HG03432 (cell line): ENCODE data around the gene FAM72C.
A peak's percentile ranks its signal among the peaks of the same experiment; 100 is the strongest.
"Not testable (repeated sequence)": the region's sequence is repeated elsewhere in the genome, so short reads cannot be mapped to it uniquely, and the experiment has no call there.

ENCODE experiments used
- ATAC-seq: cut with Tn5 transposase; IDR thresholded peaks from one replicate; pipeline ENCODE4 v1.9.1; 2021; ENCODE audit warnings: mild to moderate bottlenecking, moderate library complexity; ENCODE audit not compliant: unreplicated experiment

The FAM72C gene

DNA sequence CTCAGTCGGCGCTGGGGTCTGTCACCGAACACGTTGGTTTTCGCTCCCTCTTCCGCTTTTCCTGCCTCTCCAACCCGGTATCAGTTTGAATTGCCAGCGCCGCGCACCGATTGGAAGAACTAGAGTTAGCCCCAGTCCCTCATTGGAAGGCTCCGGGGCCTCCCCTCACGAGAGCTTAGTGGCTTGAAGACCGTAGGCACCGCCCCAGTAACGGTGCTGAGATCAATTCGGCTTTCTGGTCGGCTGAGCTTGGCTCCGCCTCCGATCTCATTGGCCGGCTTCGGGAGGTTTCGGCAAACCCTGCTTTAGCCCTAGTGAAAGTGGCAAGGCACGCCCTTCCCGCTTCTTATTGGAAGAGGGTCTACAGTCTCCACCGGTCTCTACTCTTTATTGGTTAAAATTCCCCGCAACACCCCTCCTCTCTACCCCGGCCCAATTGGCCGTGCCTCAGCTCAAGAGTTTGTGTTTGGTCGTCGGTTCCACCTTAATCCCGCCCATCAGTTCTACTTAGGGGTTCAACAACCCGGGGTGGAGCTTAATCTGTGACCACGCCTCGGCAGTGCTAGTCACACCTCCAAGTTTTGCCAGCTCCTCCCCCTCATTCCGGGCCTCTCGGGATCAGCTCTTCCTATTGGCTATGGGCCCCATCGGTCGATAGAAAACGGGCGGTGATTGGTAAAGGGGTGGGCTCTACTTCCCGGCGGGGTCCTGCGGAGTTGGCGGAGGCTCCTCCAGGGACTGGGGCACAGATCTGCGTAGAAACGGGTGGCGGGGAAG, at the start of gene FAM72C:
FAM72C (minus strand) TSS at position 63 of the 777 bp plus-strand sequence. CDS start 845 bp downstream, outside the sequence.
- peak; percentile 85 for ATAC-seq

DNA sequence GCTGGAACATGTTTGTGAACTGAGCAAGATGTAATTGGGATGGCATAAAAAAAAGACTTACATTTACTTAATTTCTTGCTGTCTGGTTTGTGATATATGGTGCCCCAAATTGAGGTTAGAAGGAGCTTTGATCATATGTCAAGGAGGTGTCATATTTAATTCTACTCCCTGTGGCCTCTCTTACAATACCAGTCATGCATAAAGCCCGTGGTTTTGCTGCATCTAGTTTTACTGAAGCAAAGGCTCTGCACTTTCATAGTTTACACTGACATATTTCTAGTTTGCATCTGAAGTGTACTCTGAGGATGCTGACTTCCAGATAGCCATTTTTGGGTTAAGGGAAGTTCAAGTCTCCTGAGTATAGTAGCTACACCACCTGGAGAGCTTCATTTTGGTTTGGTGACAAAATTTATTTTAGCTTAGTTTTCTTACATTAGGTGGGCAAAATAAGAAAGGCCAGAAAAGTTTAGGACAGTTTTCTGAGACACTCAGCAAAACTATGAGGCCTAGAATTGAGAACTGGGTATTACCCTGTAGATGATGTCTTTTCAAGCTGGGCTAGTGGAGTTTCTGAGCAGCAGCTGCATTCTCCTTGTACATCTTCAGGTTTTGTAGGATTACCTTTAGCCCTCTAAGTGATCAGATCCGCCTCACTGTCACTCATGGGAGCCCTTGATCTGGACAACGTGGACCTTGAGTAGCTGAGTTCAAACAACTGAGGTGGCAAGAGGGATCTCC, 48.4 kb upstream of the FAM72C start:
- ATAC-seq: peak; percentile 85

DNA sequence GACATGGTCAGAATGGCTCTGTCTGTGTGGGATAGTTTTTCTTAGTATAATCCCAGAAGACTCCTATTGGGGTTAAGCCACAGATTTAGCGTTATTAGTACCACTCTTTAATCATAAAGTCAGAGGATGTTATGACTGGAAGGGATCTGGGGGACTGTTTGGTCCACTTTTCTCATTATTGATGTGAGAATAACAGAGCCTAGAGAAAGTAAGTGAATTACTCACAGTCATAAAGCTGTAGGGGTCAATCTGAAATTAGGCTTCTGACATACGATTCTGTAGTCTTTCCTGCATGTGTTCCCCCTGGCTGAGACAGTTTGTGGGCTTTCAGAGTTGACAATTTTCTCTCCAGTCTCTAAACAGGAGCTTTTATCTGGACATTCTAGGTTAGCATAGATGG, 47.3 kb upstream of the FAM72C start:
- not testable (repeated sequence) for ATAC-seq

DNA sequence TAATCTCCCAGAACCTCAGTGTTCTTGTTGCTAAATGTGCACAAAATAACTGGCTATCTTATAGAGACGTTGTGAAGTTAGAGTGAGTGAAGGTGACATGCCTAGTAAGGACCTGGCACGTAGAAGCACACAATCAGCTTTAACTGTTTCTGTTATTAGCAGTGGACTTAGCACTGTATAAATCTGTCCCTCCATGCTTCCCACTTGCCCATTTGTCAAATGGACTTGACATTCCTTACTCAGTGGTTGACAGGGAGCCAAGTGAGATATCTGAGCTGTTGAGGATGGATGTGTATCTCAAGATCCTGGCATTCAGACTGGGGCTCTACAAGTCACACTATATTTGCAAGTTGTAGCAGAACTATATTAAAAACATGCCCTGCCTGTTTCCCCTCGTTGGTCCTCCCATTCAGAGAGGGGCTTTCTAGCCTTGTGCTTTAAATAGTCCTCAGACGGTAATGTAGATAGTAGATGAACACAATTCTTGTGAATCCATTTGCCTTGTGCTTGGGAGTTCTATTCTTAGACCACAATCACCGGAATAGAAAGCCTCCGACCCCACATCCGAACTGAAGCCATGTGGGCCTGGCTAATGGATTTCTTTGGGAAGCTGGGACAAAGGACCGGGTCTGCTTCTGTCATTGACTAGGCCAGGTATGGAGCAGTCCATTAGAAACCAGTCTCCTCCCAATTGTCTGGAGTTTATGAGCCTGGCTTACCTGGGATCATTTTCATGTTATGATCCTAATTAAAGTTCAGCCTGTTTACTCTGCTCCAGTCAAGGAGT, 43.6 kb upstream of the FAM72C start:
- not testable (repeated sequence) for ATAC-seq

DNA sequence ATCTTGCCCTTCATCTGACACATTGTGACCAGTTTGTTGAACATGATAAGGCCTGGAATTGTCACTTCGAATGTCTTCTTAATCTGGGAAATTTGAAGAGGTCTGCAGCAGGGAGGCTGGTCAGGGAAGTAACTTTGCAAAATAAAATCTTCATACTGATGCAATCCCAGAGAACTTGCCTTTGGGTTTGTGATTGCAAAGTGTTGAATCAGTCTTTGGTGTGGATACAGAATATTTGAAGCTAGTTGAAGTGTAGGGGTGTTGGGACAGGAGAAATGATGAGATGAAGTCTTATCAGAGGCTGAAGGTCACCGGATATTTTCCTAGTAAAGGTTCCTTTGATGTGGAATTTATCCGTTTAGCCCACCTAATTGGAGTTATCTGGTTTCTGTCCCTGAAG, 42.7 kb upstream of the FAM72C start:
- not testable (repeated sequence) for ATAC-seq

DNA sequence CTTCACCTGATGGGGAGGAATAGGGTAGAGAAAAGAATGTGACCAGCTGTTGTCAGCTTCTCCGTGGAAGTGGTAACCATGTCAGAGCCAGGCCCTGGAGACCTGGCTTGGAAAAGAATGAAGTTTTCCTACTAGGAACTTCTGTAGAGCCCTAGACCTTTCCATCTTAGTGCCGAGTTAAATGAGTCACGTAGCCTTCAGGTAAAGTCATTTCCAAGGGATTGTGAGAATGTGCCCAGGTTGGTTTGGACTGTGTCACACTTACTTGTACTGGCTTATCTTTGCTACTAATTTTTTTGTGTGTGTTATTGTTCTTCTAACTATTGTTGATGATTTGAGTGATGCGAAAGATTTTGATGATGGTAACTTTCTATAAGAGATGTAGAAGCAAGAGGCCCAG, 42.3 kb upstream of the FAM72C start:
- ATAC-seq: not testable (repeated sequence)

DNA sequence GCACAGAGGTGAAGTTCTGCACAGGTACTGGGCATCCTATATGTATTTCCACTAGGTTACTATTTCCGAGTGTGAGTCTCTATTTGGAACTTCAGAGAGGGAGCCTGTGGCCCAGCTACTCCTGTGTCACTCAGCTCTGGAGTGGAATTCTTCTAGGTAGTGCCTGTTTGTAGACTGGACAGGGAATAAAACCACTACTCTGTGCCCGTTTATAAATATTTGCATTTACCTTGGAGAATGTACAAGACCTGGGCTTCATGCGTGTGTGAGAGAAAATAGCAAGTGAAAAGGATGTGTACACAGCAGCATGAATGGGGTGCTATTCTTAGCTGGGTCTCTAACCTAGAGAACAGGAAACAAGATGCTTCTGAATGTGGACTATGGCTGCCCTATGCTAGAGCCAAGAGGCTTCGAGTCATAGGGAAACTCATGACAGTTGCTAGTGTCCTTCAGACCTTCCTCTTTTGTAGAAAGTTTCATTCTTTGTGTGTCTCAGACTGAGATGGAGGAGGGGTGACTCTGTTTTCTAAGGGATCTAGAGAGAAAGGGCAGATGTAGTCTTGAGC, 40.5 kb upstream of the FAM72C start:
- ATAC-seq: peak; percentile 99

DNA sequence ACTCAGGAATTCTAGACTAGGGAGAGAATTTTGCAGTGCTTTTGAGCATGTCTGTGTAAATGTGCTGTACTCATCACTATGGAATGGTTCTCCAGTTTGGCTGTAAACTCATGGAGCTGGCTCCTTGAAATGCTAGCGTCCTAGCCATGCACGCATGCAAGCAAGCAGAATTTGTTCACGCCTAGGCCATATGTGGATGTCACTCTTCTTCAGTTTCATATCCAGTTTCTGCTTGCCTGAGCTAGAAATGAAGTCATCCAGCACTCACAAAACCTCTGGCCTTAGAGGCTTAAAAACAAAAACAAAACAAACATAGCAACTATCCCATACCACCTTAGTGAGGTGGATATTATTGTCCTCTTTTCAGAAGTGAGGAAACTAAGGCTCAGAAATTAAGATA, 37.6 kb upstream of the FAM72C start:
- ATAC-seq: peak; percentile 44

DNA sequence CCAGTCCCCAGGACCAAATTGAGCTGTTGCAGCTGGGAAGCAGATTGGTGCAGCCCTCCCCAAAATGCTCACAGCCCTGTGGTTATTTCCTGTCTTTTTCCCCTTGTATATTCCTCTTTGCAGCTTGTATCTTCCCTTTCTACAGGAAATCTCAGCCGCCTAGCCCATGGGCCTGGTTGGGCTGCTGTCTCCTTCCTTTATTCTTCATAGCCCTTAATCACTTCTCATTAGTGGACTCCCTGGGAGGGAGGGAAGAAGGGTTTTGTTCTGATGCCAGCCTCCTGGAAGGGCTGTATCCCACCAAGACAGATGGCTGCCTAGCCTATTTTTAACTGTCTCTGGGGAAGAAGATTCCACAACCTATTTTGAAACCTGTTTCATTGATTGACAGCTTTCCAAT, 32.5 kb upstream of the FAM72C start:
- not testable (repeated sequence) for ATAC-seq

DNA sequence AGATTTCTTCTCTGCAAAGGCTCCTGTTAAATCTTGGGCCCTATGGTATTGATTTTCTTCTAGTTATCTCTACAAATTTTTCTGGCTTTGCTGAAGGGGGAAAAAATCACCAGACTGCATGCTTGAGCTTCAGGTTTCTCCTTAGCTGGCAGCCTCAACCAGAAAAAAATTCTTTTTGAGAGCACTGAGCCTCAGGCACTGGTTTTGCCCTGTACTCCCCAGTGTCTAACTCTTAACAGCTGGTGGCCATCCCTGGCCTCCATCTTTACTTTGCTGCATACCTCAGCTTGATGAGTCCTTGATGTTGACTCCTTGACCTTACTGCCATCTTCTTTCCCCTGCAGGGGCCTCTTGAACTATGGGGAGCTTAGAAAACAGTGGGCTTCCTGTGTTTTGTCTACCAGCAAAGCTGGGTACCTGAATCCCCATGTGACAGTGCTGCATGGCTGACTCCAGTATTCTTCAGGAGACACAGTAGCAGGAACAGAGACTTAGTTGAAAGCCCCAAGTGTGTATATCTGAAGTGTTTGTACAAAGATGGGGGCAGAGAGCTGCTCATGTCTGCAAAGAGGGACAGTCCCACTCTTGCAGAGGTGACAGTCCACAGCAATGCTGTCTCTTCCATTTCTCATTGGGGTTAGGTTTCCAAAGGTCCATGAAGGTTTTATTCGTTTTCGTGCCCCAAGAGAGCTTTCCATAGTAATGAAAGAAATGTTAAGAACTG, 31.7 kb upstream of the FAM72C start:
- ATAC-seq: not testable (repeated sequence)

DNA sequence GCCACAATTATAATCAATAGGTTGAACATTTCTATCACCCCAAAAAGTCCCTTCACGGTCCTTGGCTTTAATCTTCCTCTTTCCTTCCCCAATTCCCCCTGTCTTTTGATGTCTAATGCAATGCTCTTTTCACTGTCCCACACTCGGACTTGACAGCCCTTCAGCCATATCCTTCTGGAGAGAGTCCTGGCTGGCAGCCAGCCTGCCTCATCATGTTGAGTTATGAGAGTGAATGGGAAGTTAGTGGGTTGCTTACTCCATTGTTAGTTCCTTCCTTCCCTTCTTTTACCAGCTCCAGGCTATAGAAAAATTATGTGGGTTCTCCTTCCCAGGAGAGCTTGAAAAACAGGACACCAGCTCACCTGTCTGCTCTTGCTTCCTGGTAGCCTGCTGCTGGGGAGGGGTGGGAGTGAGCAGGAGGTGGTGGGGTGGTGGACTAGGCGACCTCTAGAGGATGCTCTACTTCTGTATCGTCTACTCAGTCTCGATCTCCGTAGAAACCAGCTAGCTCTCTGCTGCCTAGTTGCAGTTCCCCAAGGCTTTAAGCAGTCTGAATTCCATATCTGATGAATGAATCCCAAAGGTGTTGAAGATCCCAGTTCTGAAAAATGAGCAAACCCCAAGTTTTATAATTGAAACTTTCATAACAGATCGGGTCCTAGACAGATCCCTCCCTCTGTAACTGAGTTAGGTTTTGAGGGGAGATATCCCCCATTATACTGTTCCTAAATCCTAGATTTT, 30.5 kb upstream of the FAM72C start:
- peak; percentile 70 for ATAC-seq

DNA sequence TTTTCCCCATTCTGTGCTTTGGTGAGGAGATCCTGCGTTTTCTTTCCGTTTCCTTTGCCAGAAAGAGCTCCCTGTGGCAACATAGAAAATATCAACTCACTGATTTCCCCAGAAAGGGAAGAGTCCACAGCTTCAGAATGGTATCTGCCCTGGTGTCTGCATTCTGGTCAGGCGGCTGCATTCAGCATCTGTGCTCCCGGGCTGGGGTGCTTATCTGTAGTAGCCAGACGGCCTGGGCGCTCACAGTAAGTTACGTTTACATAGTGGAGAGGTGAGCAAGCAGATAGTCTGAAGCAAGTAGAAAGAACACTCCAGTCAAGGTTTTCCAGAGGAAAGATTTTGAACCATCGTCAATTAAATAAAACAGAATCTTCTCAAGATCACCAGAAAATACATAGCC, 29.3 kb upstream of the FAM72C start:
- not testable (repeated sequence) for ATAC-seq

DNA sequence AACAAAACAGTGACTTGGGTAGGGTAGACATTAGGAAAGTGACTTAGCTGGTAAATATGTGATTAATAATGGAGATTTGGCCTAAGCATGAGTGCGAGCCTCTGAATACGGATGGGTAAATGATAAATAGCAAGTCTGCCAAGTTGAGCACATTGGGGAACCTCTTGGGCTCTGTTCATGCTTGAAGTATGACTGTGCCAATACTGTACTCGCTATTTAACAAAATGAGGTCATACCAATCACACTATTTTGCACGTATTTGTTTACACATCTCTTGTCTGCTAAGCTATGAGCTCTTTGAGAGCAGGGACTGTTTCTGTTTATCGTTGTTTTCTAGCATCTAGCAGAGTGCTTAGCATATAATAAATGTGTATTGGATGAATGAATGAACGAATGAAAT, 24.2 kb upstream of the FAM72C start:
- not testable (repeated sequence) for ATAC-seq

DNA sequence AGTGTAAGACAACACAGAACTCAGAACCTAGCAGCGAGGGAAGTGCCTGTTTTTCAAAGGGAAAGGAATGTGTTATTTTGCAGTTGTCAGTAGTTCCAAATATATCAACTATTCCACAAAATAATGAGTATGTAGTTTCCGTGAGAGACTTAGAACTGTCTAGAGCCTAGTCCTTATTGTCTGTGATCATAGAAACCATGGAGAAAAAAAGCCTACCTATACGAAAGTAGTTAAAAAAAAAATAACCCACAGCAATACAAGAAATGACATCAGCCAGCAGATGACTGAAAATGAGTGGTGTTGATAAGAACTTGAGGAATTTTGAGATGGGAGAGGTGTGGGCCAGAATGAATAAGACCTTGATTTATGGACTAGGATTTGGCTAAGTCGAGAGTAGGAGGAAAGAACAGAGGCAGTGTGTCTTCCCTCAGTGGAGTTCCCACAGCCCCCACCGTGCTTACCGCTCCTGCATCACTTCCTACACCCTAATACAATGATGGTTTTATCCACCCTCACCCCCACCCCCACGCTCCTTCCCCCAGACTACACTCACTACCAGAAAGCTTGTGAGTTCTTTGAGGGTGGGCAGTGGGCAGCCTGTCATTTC, 21.6 kb upstream of the FAM72C start:
- ATAC-seq: not testable (repeated sequence)

DNA sequence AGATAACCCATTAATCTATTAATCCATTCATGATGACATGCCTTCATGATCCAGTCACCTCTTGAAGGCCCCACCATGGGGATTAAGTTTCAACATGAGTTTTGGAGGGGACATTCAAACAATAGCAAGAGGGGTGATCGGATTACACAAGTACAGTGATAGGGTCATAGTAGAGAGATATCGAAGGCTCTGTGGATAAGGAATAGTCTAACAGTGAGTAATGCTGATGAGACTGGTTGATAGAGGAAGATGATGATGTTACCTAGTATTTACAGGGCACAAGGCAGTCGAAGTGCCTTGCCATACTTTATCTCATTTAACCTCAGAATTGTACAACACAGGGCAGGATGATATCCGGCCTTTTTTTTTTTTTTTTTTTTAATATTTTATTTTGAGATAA, 18.9 kb upstream of the FAM72C start:
- ATAC-seq: not testable (repeated sequence)

DNA sequence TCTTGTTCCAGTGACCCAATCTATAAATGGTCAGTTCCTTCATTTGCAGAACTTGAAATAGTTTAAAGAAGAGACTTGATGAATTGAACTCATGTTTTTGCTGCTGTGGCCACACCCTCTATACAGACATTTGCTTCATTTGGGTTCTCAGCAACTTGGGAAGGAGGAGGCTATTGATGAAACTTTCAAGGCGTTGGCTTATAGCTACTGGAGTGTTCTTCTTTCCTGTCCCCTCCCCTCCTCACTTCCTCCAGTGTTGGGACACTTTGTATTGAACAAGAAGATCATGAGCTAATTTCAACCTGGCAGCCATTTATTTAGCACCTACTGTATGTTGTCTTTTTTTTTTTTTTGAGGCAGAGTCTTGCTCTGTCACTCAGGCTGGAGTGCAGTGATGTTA, 17.9 kb upstream of the FAM72C start:
- not testable (repeated sequence) for ATAC-seq

DNA sequence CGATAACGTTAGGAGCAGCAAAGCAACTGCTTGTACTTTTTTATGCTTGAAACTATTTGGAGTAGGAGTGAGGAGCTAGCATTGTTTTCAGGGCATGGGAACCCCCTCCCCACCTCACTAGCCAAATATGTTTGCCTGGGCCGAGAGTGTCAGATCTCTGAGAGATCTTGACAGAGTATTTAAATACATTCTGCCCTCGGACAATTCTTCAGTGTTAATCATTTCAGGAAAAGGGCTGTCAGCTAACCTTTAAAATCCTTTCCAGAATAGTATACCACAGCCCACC, 17.6 kb upstream of the FAM72C start:
- not testable (repeated sequence) for ATAC-seq

DNA sequence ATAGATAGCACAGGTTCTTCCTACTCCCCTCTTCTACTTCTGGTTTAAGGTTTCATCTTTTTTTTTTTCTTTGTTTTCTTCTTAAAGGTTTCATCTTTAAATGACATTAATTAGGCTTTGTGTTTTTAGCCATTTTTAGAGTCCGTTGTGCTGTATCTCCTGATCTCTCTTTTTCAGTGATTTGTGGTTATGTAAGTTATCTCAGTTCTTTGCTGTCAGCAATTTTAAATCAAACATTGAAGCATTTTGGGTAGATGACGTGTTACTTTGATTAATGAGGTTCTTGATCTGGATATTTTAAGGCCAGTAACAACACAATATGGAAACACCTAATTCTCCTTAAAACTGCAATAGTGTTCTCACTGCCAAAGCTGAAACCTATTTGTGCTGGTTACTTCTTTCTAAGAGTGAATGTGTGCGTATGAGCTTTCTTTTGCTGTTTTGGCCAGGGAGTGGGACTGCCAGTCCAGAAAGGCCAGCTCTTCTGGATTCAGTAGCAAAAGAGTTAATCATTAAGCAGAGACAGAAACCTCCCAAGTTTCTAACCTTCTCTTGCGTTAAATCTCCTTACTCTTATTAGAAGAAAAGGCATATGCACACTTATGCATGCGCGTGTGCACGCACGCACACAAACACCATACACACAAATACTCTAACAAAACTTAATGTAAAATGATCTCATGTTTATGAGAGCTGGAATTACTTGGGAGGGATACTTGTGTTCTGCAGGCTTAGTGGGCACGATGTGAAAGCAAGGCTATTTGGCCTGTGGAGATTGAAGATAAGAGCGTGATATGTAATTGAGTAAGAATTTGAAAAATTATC, 17.0 kb upstream of the FAM72C start:
- not testable (repeated sequence) for ATAC-seq

DNA sequence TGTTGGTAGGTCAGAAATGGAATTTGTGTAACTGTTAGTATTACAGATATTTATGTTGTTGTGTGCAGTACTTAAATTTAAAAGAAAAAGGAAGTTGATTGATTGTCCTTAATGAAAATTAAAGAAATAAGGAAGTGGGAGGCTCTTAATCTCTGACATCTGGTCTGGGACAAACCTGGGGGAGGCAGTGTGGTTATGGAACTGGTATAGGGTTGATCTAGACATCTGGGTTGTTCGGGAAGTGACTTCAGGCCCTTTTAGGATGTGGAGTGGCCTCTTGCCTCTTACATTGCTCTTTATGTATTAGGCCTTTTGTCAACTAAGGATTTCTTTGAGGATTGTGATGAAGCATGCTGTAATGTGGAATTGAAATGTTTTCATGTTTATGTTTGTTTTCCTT, 16.1 kb upstream of the FAM72C start:
- not testable (repeated sequence) for ATAC-seq
